A673 (cell line): ENCODE measurements around the gene RPL37A. TPM values are rescaled to one million over a fixed set of nuclear protein-coding genes. Genes with fewer than 3 reads are reported as not detected.

Source experiments
- BruUV-seq: library from RNA; stranded (reverse); fragments of 400-500 nt; replicated peaks from 2 replicates; lab custom pipeline; 2021; lab: Mats Ljungman, UMichigan
- CTCF ChIA-PET: fragments of 300-600 bp; sonication (Branson Sonifier 250); formaldehyde crosslinking; loops from one replicate; lab custom pipeline; 2022; ENCODE audit warnings: antibody characterized with exemption; lab: Charles Lee
- POLR2A ChIA-PET: fragments of 300-600 bp; sonication (Branson Sonifier 250); formaldehyde crosslinking; loops from one replicate; lab custom pipeline; 2022; ENCODE audit warnings: antibody characterized with exemption; ENCODE audit not compliant: low non-redundant PET; lab: Charles Lee
- DNase-seq: peaks from one replicate; pipeline ENCODE4 v3.0.0-alpha.2; 2015; ENCODE audit warnings: low spot score
- H3K27ac ChIP-seq: fragments of 200-600 bp; sonication (generic); 2 replicates; pipeline ENCODE4 v1.5.1; 2016; ENCODE audit warnings: mixed run types, low read depth, mild to moderate bottlenecking, mixed read lengths, antibody characterized with exemption, low read length; ENCODE audit not compliant: poor library complexity, severe bottlenecking
- H3K27me3 ChIP-seq: fragments of 200-600 bp; sonication (generic); replicated peaks from 2 replicates; pipeline ENCODE4 v1.6.1; 2017; ENCODE audit warnings: mixed run types, low read depth, mild to moderate bottlenecking, mixed read lengths, antibody characterized with exemption, low read length; ENCODE audit not compliant: insufficient read depth, poor library complexity
- H3K36me3 ChIP-seq: fragments of 200-600 bp; sonication (generic); 2 replicates; pipeline ENCODE4 v1.6.1; 2016; ENCODE audit warnings: mixed run types, mild to moderate bottlenecking, mixed read lengths, antibody characterized with exemption, low read length; ENCODE audit not compliant: insufficient read depth, poor library complexity, severe bottlenecking
- H3K4me1 ChIP-seq: fragments of 200-600 bp; sonication (generic); 2 replicates; pipeline ENCODE4 v1.6.1; 2017; ENCODE audit warnings: mixed run types, mild to moderate bottlenecking, mixed read lengths, antibody characterized with exemption, low read length; ENCODE audit not compliant: insufficient read depth, poor library complexity, severe bottlenecking
- H3K4me3 ChIP-seq: fragments of 200-600 bp; sonication (generic); 2 replicates; pipeline ENCODE4 v1.5.1; 2016; ENCODE audit warnings: low read depth, mixed run types, mild to moderate bottlenecking, mixed read lengths, low read length; ENCODE audit not compliant: poor library complexity, severe bottlenecking
- H3K9me3 ChIP-seq: fragments of 200-600 bp; sonication (generic); 2 replicates; pipeline ENCODE4 v1.6.1; 2016; ENCODE audit warnings: mixed run types, low read depth, mild to moderate bottlenecking, mixed read lengths, antibody characterized with exemption, low read length; ENCODE audit not compliant: poor library complexity, severe bottlenecking
- EZH2 ChIP-seq: fragments of 200-600 bp; sonication (generic); IDR thresholded peaks from 2 replicates; pipeline ENCODE4 v1.6.1; 2017; ENCODE audit warnings: borderline replicate concordance, low read depth, mild to moderate bottlenecking, mixed read lengths, antibody characterized with exemption, low read length; ENCODE audit not compliant: poor library complexity, severe bottlenecking
- intact Hi-C: fragments of 100-400 bp; cut with micrococcal nuclease; formaldehyde crosslinking; loops from one replicate; pipeline ENCODE4 v1.10.0; 2022; ENCODE audit not compliant: unreplicated experiment
- total RNA-seq: library from RNA; stranded (reverse); gene quantifications from 2 replicates; pipeline ENCODE4 v1.2.3, GENCODE V29; 2021
- TF ChIP-seq, protein P1 (sequence below): fragments of 300-800, 200-600 bp; sonication (generic); conservative IDR thresholded peaks from 2 replicates; pipeline ENCODE4 v1.5.1; 2017; ENCODE audit warnings: low read depth, mild to moderate bottlenecking, antibody characterized with exemption, low read length, moderate library complexity, mixed read lengths

RPL37A gene
- total RNA-seq, 1 experiment from 2014 or later: 2,455 TPM

DNA sequence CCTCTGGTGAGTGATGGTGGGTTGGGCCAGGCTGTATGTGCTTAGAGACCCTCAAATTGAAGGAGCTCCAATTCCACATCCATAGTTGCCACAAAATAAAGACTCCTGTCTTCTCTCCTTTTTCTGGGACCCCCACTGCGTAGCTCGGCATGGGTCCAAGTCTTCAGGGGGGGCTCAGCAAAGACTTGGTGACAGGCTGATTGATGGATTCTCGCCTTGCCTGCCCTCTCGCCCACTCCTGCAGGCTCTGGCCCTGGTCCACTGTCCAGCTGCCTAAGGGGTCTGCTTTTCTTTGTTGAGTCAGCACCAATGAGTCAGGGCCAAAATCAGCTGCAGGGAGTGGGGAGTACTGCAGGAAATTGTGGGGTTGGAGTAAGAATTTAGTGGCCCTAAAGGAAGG is 21.5 kb downstream of the RPL37A start:
- intact Hi-C loops: no loop called here
- H3K27ac ChIP-seq: no peak overlapping the region
- H3K9me3 ChIP-seq: no peaks in the 10 kb centered on the region
- POLR2A ChIA-PET: interaction anchor here (0.5 to 0.6 kb wide), 2 partner anchors 13 to 121 kb away, joined by 5 to 9 read pairs; no protein-coding TSS in a partner anchor
- peaks cover 12% of the 10 kb centered on the region for H3K4me1 ChIP-seq
- DNase-seq: no peak
- no TSS peak for BruUV-seq
- H3K27me3 ChIP-seq: no peaks in the 10 kb centered on the region
- TF ChIP-seq, protein P1, sequence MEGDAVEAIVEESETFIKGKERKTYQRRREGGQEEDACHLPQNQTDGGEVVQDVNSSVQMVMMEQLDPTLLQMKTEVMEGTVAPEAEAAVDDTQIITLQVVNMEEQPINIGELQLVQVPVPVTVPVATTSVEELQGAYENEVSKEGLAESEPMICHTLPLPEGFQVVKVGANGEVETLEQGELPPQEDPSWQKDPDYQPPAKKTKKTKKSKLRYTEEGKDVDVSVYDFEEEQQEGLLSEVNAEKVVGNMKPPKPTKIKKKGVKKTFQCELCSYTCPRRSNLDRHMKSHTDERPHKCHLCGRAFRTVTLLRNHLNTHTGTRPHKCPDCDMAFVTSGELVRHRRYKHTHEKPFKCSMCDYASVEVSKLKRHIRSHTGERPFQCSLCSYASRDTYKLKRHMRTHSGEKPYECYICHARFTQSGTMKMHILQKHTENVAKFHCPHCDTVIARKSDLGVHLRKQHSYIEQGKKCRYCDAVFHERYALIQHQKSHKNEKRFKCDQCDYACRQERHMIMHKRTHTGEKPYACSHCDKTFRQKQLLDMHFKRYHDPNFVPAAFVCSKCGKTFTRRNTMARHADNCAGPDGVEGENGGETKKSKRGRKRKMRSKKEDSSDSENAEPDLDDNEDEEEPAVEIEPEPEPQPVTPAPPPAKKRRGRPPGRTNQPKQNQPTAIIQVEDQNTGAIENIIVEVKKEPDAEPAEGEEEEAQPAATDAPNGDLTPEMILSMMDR: no peak
- TF ChIP-seq EZH2: no peak
- no peaks in the 10 kb centered on the region for H3K36me3 ChIP-seq
- CTCF ChIA-PET: interaction anchor here (1.0 to 3.2 kb wide), 3 partner anchors 15 to 145 kb away, joined by 3 to 50 read pairs (median 4); no protein-coding TSS in a partner anchor
- no peak overlapping the region for H3K4me3 ChIP-seq

DNA sequence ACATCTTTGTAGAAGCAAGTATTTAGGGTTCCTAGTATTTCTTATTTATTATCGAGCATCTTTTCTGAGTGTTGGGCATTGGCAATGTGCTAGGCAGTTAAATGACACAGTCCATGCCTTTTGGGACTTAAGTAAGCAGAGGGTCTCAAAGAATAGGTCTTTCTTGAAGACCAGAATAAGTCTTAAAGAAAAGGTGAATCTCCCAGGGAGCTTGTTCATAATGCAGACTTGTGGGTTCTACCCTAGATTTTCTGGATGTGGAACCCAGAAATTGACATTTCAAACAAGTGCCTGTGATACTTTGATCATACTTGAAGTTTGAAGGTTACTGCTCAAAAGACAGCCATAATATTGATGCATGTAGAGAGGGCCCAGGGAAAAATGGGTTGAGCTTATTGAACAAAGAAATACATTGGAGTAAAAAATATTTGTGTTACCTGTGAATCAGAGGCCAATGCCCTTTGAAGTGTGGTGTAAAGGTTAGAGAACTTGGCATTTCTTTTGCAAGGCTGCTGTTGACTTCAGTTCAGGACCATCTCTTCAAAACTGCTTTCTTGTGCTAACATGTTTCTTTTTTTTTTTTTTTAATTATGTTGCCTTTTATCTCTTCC is 24.4 kb downstream of the RPL37A start:
- Histone ChIP-seq H3K9me3 (no peaks in the 10 kb centered on the region), H3K4me1 (peaks cover 15% of the 10 kb centered on the region), H3K27ac (no peak overlapping the region), H3K27me3 (no peaks in the 10 kb centered on the region), H3K4me3 (no peak overlapping the region), H3K36me3 (no peaks in the 10 kb centered on the region)
- no peak for DNase-seq
- ChIA-PET POLR2A (no interaction called here), CTCF (interaction anchor here (0.7 kb wide), 1 partner anchor 142 kb away, joined by 5 read pairs; no protein-coding TSS in a partner anchor)
- no TSS peak for BruUV-seq
- intact Hi-C loops: loop anchor here (2.0 kb wide), 1 partner anchor 994 kb away; no protein-coding TSS in a partner anchor
- TF ChIP-seq, protein P1: no peak
- TF ChIP-seq EZH2: no peak

DNA sequence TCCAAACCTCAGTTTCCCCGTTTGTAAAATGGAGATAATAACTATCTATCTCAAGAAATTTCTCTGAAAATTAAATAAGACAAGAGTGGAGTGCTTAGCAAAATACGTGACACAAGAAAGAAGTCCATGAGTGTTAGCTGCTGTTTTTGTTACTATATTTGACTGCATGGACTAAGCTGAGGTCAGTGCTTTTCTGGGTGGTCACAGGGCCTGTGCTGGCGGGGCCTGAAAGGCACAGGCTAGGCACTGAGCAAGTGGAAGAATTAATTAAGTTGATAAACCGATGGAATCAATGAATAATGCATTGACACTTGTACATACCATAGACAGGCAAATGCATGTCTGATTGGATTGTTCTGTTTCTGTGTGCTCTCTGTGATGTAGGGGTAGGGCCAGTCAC is 27.3 kb downstream of the RPL37A start:
- no TSS peak for BruUV-seq
- no peak for DNase-seq
- H3K27me3 ChIP-seq: no peaks in the 10 kb centered on the region
- H3K4me1 ChIP-seq: peaks cover 9% of the 10 kb centered on the region
- H3K27ac ChIP-seq: no peak overlapping the region
- H3K36me3 ChIP-seq: no peaks in the 10 kb centered on the region
- CTCF ChIA-PET: no interaction called here
- POLR2A ChIA-PET: interaction anchor here (0.6 kb wide), 2 partner anchors 12 to 146 kb away, joined by 3 to 4 read pairs; no protein-coding TSS in a partner anchor
- H3K4me3 ChIP-seq: no peak overlapping the region
- no peaks in the 10 kb centered on the region for H3K9me3 ChIP-seq
- intact Hi-C loops: no loop called here
- TF ChIP-seq, protein P1: no peak
- no peak for TF ChIP-seq EZH2
